Neural cell (in vitro differentiated cells): ENCODE results near the gene PTPRR.

Experiments used
- CTCF ChIP-seq: fragments of 450-650 bp; IDR thresholded peaks from 2 replicates; pipeline ENCODE4 v1.5.1; 2014; ENCODE audit warnings: antibody characterized with exemption, mild to moderate bottlenecking, moderate library complexity; ENCODE audit not compliant: poor library complexity, severe bottlenecking
- EP300 ChIP-seq: fragments of 450-650 bp; conservative IDR thresholded peaks from 2 replicates; pipeline ENCODE4 v1.6.1; 2014; ENCODE audit warnings: antibody characterized with exemption, mild to moderate bottlenecking, moderate library complexity; ENCODE audit not compliant: poor library complexity, severe bottlenecking
- EZH2 ChIP-seq: fragments of 200-600, 300-800 bp; shearing (Covaris generic), sonication (generic); IDR thresholded peaks from 2 replicates; pipeline ENCODE4 v1.6.1; 2014; ENCODE audit warnings: antibody characterized with exemption, low read length, borderline replicate concordance, mild to moderate bottlenecking; ENCODE audit not compliant: insufficient read depth, poor library complexity, severe bottlenecking
- MXI1 ChIP-seq: fragments of 450-650 bp; conservative IDR thresholded peaks from 2 replicates; pipeline ENCODE4 v1.6.1; 2014; ENCODE audit warnings: antibody characterized with exemption, mild to moderate bottlenecking; ENCODE audit not compliant: poor library complexity, severe bottlenecking
- POLR2AphosphoS5 ChIP-seq: IDR thresholded peaks from 2 replicates; pipeline ENCODE4 v1.6.1; 2012
- RAD21 ChIP-seq: fragments of 450-650 bp; conservative IDR thresholded peaks from 2 replicates; pipeline ENCODE4 v1.6.1; 2014; ENCODE audit warnings: antibody characterized with exemption, mild to moderate bottlenecking, moderate library complexity
- REST ChIP-seq: IDR thresholded peaks from 2 replicates; pipeline ENCODE4 v1.6.1; 2012; ENCODE audit warnings: borderline replicate concordance
- TAF1 ChIP-seq: IDR thresholded peaks from 2 replicates; pipeline ENCODE4 v1.6.1; 2012; ENCODE audit warnings: low read depth

- TF ChIP-seq CTCF (no peak), MXI1 (no peak), RAD21 (no peak), EP300 (no peak), EZH2 (no peak), TAF1 (no peak), REST (no peak), POLR2AphosphoS5 (no peak)
Observed at GRCh38 chr12:70787612-70788011, 132.9 kb downstream of the PTPRR start.
